ENCODE measurements around the gene AS3MT. TPM values are rescaled to one million over a fixed set of nuclear protein-coding genes. Genes with fewer than 3 reads are reported as not detected.
A peak's percentile ranks its signal among the peaks of the same experiment; 100 is the strongest.
"Not testable (repeated sequence)": the region's sequence is repeated elsewhere in the genome, so short reads cannot be mapped to it uniquely, and the experiment has no call there.

The AS3MT gene, protein sequence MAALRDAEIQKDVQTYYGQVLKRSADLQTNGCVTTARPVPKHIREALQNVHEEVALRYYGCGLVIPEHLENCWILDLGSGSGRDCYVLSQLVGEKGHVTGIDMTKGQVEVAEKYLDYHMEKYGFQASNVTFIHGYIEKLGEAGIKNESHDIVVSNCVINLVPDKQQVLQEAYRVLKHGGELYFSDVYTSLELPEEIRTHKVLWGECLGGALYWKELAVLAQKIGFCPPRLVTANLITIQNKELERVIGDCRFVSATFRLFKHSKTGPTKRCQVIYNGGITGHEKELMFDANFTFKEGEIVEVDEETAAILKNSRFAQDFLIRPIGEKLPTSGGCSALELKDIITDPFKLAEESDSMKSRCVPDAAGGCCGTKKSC
- 10 to 100 TPM in 1 of 4 donors, 1 to 10 TPM in 2, under 1 TPM in 1; 0.51 to 15.3 (median 2.6) TPM for total RNA-seq

DNA sequence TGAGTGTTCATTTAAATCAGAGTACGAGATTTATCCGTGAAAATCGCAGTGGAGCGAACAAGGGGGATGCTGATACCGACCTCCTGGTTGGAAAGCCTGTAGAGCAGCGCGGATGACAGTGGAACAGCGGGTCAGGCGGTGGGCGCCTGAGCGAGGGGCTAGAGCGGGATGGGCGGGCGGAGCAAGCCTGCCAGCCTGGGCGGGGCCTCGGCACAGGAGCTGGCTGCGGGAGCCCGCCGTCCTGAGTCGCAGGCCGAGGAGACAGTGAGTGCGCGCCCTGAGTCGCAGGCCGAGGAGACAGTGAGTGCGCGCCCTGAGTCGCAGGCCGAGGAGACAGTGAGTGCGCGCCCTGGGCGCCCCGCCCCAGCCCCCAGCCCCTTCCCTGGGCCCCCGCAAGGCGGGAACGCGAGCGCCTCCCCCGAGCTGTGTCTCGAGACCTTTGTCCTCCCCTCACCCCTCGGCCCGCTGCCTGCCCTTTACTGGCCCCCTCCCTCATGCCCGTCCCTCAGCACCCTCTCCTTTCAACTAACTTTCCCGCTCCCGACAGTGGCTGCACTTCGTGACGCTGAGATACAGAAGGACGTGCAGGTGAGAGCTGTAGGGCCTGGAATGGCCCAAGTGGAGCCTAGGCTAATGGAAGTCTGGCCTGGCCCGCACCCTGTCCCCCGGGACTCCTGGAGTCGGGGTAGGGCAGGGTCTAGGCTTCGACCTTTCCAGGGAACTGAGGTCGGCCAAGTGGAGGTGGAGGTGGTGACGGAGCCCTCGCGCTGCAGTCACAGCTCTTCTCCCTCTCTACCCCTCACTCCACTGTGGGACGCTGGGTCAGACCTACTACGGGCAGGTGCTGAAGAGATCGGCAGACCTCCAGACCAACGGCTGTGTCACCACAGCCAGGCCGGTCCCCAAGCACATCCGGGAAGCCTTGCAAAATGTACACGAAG lies at the start of gene AS3MT:
AS3MT (plus strand) TSS at position 213 of the 941 bp plus-strand sequence; CDS start at position 336, 123 bp downstream.
- intact Hi-C loops (cut with DNase I; ENCODE audit: low total_unique reads), result no loop called here
- DNase-seq, result peak; percentile 29 to 58
- no peaks in the 10 kb centered on the region for H3K27me3 ChIP-seq
- H3K4me1 ChIP-seq, result peaks cover 0 to 6% of the 10 kb centered on the region in 2 donors
- TF ChIP-seq, protein P1, sequence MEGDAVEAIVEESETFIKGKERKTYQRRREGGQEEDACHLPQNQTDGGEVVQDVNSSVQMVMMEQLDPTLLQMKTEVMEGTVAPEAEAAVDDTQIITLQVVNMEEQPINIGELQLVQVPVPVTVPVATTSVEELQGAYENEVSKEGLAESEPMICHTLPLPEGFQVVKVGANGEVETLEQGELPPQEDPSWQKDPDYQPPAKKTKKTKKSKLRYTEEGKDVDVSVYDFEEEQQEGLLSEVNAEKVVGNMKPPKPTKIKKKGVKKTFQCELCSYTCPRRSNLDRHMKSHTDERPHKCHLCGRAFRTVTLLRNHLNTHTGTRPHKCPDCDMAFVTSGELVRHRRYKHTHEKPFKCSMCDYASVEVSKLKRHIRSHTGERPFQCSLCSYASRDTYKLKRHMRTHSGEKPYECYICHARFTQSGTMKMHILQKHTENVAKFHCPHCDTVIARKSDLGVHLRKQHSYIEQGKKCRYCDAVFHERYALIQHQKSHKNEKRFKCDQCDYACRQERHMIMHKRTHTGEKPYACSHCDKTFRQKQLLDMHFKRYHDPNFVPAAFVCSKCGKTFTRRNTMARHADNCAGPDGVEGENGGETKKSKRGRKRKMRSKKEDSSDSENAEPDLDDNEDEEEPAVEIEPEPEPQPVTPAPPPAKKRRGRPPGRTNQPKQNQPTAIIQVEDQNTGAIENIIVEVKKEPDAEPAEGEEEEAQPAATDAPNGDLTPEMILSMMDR (IDR thresholded peaks at IDR 0.05), result no peak
- TF ChIP-seq POLR2A (IDR thresholded peaks at IDR 0.05), result no peak
- peak within 1 kb of the TSS; percentile 57 to 72 for H3K27ac ChIP-seq
- no peaks in the 10 kb centered on the region for H3K9me3 ChIP-seq
- no peaks in the 10 kb centered on the region for H3K36me3 ChIP-seq
- peak within 1 kb of the TSS; percentile 43 to 44 for H3K4me3 ChIP-seq

DNA sequence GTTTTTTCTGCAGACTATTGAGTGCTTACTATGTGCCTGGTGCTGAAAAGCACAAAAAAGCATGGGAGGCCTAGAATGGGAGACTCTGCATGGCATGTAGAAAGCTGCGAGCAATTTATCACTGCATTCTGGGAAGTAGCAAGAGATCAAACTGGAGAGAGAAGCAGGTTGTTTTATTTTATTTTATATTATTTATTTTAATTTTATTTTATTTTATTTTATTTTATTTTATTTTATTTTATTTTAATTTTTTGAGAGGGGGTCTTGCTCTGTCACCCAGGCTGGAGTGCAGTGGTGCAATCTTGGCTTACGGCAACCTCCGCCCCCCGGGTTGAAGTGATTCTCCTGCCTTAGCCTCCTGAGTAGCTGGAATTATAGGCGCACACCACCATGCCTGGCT lies 49.3 kb upstream of the AS3MT start:
- peaks cover 0 to 12% of the 10 kb centered on the region in 2 donors for H3K4me1 ChIP-seq
- H3K9me3 ChIP-seq; H3K27ac ChIP-seq; DNase-seq; H3K4me3 ChIP-seq; H3K36me3 ChIP-seq; intact Hi-C loops (cut with DNase I; ENCODE audit: low total_unique reads); H3K27me3 ChIP-seq: not testable (repeated sequence)

DNA sequence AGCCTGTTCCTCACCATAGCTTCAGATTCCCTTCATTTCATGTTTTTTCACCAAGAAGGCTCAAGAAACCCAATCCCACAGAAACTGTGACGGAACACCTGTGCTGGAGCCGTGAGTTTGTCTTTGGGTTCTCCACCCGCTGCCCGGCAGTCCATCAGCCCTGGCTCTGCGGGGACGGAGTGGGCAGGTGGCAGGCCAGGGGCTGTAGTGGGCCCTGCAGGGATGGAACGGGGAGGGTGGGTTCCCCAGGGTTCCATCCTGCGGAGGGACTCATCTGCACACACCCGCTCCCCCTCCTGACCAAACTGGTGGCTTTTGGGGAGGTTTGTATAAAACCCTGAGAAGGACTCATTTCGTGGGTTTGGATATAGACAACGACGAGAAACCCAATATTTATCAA lies 47.0 kb upstream of the AS3MT start:
- intact Hi-C loops (cut with DNase I; ENCODE audit: low total_unique reads), result no loop called here
- TF ChIP-seq, protein P1 (IDR thresholded peaks at IDR 0.05), result no peak
- TF ChIP-seq POLR2A (IDR thresholded peaks at IDR 0.05), result no peak
- no peak for DNase-seq
- Histone ChIP-seq H3K4me3 (no peak overlapping the region), H3K36me3 (no peaks in the 10 kb centered on the region), H3K9me3 (no peaks in the 10 kb centered on the region), H3K27ac (no peak overlapping the region), H3K27me3 (no peaks in the 10 kb centered on the region), H3K4me1 (no peaks in the 10 kb centered on the region)

DNA sequence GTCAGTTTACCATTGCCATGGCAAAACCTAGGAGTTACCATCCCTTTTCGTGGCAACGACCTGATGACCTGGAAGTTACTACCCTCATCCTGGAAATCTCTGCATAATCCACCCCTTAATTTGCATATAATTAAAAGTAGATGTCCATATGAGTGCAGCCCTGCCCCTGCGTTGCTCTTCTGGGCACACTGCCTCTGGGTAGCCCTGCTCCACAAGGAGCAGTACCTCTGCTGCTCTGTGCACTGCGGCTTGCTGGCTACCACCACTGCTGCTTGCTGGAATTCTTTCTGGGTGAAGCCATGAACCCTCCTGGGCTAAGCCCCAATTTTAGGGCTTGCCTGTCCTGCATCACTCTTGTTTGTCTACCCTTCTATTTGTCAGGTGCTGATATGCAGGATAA lies 44.6 kb upstream of the AS3MT start:
- no peaks in the 10 kb centered on the region for H3K36me3 ChIP-seq
- H3K27ac ChIP-seq, result no peak overlapping the region
- H3K4me3 ChIP-seq, result no peak overlapping the region
- no peak for DNase-seq
- no peaks in the 10 kb centered on the region for H3K9me3 ChIP-seq
- intact Hi-C loops (cut with DNase I; ENCODE audit: low total_unique reads), result no loop called here
- TF ChIP-seq, protein P1 (IDR thresholded peaks at IDR 0.05), result no peak
- no peak for TF ChIP-seq POLR2A (IDR thresholded peaks at IDR 0.05)
- H3K4me1 ChIP-seq, result no peaks in the 10 kb centered on the region
- H3K27me3 ChIP-seq, result no peaks in the 10 kb centered on the region

DNA sequence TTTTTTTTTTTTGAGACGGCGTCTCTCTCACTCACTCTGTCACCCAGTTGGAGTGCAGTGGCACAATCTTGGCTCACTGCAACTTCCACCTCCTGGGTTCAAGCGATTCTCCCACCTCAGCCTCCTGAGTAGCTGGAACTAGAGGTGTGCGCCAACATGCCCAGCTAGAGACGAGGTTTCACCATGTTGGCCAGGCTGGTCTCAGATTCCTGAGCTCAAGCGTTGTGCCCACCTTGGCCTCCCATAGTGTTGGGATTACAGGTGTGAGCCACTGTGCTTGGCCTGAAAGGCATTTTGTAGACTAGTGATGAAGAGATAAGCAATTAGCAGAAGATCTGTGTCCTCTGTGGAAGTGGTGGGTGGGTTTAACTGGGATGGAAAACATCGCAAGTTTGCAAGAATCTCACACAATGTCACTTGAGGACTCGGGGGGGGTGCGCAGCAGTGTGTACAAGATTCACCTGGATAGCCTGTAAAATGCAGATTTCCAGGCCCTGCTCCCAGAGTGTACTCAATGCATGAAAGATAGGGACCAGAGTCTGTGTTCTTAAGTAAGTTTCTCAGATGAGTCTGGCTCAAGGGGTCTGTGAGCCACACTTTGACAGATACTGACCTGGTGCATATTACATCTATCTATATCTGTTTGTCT lies 43.0 kb upstream of the AS3MT start:
- intact Hi-C loops (cut with DNase I; ENCODE audit: low total_unique reads), result no loop called here
- H3K9me3 ChIP-seq, result no peaks in the 10 kb centered on the region
- H3K36me3 ChIP-seq, result no peaks in the 10 kb centered on the region
- no peak for TF ChIP-seq POLR2A (IDR thresholded peaks at IDR 0.05)
- TF ChIP-seq, protein P1 (IDR thresholded peaks at IDR 0.05), result no peak
- H3K27ac ChIP-seq, result no peak overlapping the region
- H3K27me3 ChIP-seq, result no peaks in the 10 kb centered on the region
- DNase-seq, result no peak
- no peak overlapping the region for H3K4me3 ChIP-seq
- H3K4me1 ChIP-seq, result no peaks in the 10 kb centered on the region

Data from uterus (tissue), 4 donors.